Uterus (tissue), 4 donors: ENCODE measurements around the gene HCAR1. TPM values are rescaled to one million over a fixed set of nuclear protein-coding genes. Genes with fewer than 3 reads are reported as not detected.

Source experiments
- DNase-seq, 2 donors: peaks; one replicate each; pipeline ENCODE4 v3.0.0-alpha.2; 2019 to 2020
- H3K27ac ChIP-seq, 2 donors: fragments of 200-600 bp; sonication (generic); 1 replicate in 1 of 2; 2 replicates in 1 of 2; pipeline ENCODE4 v1.5.1; 2016 to 2018
- H3K27me3 ChIP-seq, 2 donors: fragments of 200-600 bp; sonication (generic); one replicate each; pipeline ENCODE4 v1.5.1; 2018 to 2019; ENCODE audit warnings: control low read depth in 1 of 2
- H3K36me3 ChIP-seq, 2 donors: fragments of 200-600 bp; sonication (generic); one replicate each; pipeline ENCODE4 v1.5.1; 2019; ENCODE audit warnings: control low read depth in 1 of 2
- H3K4me1 ChIP-seq, 2 donors: fragments of 200-600 bp; sonication (generic); one replicate each; pipeline ENCODE4 v1.5.1; 2018 to 2019; ENCODE audit warnings: control low read depth in 1 of 2
- H3K4me3 ChIP-seq, 2 donors: fragments of 200-600 bp; sonication (generic); 1 replicate in 1 of 2; 2 replicates in 1 of 2; pipeline ENCODE4 v1.5.1; 2018 to 2019; ENCODE audit warnings: mild to moderate bottlenecking in 1 of 2
- H3K9me3 ChIP-seq, 2 donors: fragments of 200-600 bp; sonication (generic); one replicate each; pipeline ENCODE4 v1.5.1; 2019; ENCODE audit warnings: control low read depth in 1 of 2
- POLR2A ChIP-seq, 2 donors: fragments of 450-650 bp; IDR thresholded peaks; one replicate each; pipeline ENCODE4 v1.6.1; 2016; ENCODE audit warnings: antibody characterized with exemption in 2 of 2, mild to moderate bottlenecking in 1 of 2, moderate library complexity in 1 of 2
- intact Hi-C: fragments of 100-400 bp; cut with DNase I; formaldehyde crosslinking; loops from one replicate; pipeline ENCODE4 v1.15.1; 2023; ENCODE audit warnings: low total_unique reads
- total RNA-seq, 4 donors: library from RNA; depleted of rRNA in 3 of 4; stranded (reverse); fragments of >200 nt in 3 of 4; gene quantifications; one replicate each; pipeline versions ENCODE4 v1.1.0 to v1.2.4, GENCODE V29; 2014 to 2023
- TF ChIP-seq, protein P1 (sequence below), 4 experiments: fragments of 200-600 bp in 2 of 4; fragments of 450-650 bp in 2 of 4; sonication (generic) in 2 of 4; IDR thresholded peaks; one replicate each; pipeline ENCODE4 v1.5.1; 2016 to 2019; ENCODE audit warnings: antibody characterized with exemption in 4 of 4, mild to moderate bottlenecking in 2 of 4, moderate library complexity in 1 of 4
- donor health status: DM: yes; HTN: yes; CAD: no.

HCAR1 gene
- total RNA-seq, 4 donors from 2014 or later, result 0.18 to 3.3 TPM; not detected in 2

DNA sequence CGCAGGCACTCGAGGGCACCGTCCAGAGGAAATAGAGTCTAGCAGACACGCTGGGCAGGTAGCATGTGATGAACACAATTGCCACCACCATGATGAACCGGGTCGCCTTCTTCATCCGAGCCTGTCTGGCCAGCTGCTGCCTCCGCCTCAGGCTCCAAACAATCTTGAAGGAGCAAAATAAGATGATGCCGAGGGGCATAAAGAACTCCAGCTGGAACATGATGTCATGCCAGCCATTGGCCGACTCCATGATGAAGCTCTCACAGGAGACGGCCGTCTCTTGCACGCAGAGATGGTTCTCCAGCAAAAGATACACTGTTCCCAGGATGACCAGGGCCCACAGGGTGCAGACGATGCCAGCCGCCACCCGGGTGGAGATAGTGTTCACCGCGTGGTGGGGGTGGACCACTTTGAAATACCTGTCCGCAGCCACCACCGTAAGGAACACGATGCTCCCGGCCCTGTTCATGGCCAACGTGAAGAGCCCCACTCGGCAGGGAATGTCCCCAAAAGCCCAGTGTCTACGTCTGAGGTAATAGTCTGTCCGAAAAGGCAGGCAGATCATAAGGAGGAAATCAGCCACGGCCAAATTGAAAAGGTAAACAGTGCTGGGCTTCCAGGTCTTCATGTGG is 945 bp downstream of the HCAR1 start:
- Histone ChIP-seq H3K27me3 (no peaks in the 10 kb centered on the region), H3K4me3 (no peak overlapping the region), H3K4me1 (no peaks in the 10 kb centered on the region), H3K36me3 (no peaks in the 10 kb centered on the region), H3K9me3 (no peaks in the 10 kb centered on the region), H3K27ac (no peak overlapping the region)
- DNase-seq, result no peak
- intact Hi-C loops, result no loop called here
- TF ChIP-seq POLR2A (IDR thresholded peaks at IDR 0.05), result no peak
- TF ChIP-seq, protein P1, sequence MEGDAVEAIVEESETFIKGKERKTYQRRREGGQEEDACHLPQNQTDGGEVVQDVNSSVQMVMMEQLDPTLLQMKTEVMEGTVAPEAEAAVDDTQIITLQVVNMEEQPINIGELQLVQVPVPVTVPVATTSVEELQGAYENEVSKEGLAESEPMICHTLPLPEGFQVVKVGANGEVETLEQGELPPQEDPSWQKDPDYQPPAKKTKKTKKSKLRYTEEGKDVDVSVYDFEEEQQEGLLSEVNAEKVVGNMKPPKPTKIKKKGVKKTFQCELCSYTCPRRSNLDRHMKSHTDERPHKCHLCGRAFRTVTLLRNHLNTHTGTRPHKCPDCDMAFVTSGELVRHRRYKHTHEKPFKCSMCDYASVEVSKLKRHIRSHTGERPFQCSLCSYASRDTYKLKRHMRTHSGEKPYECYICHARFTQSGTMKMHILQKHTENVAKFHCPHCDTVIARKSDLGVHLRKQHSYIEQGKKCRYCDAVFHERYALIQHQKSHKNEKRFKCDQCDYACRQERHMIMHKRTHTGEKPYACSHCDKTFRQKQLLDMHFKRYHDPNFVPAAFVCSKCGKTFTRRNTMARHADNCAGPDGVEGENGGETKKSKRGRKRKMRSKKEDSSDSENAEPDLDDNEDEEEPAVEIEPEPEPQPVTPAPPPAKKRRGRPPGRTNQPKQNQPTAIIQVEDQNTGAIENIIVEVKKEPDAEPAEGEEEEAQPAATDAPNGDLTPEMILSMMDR (IDR thresholded peaks at IDR 0.05), result no peak

DNA sequence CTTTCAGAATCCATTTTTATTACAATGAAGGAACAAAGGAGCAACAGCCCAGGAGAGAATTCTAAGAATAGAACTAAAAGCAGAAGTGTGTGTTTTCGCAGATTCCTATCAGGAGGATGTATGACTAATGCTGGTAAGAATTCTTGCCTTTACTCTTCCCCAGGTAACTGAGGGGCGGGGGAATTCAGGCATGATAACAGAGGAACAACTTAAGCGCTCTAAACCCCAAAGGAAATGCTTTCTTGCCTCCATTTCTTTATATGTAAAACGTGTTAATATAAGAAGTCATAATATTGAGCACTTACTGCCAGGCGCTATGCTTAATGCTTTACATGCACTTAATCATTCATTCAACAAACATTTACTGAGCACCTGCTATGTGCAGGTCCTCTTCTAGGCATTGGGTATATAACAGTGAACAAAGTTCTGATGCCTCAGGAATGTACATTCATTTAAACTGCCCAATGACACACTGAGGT is 4.5 kb downstream of the HCAR1 start:
- Histone ChIP-seq H3K4me1 (no peaks in the 10 kb centered on the region), H3K27ac (no peak overlapping the region), H3K36me3 (no peaks in the 10 kb centered on the region), H3K4me3 (no peak overlapping the region), H3K27me3 (no peaks in the 10 kb centered on the region), H3K9me3 (no peaks in the 10 kb centered on the region)
- intact Hi-C loops, result no loop called here
- TF ChIP-seq, protein P1 (IDR thresholded peaks at IDR 0.05), result no peak
- no peak for TF ChIP-seq POLR2A (IDR thresholded peaks at IDR 0.05)
- DNase-seq, result no peak

DNA sequence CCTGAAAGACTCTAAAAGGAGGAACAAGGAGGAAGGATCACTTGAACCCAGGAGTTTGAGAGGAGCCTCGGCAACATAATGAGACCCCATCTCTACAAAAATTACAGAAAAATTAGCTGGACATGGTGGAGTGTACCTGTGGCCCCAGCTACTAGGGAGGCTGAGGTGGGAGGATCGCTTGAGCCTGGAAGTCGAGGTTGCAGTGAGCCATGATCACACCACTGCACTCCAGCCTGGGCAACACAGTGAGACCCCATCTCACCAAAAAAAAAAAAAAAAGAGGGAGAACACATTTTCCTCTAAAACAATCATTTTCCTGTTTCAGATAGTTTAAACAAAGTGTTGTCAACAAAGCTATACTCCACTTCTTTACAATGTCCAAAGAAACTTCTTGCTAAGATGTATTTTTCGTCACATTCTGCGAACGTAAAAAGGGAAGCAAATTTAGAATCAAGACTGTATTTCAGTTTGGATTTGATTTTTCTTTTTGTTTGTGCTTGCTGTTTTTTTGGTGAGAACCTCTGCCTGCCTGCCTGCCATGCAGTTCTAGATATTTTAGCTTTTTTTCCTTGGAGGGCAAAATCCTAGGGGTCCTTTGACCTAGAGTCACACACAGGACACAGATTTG is 5.1 kb downstream of the HCAR1 start:
- Histone ChIP-seq H3K27ac (no peak overlapping the region), H3K4me1 (no peaks in the 10 kb centered on the region), H3K9me3 (no peaks in the 10 kb centered on the region), H3K27me3 (no peaks in the 10 kb centered on the region), H3K36me3 (no peaks in the 10 kb centered on the region), H3K4me3 (no peak overlapping the region)
- TF ChIP-seq, protein P1 (IDR thresholded peaks at IDR 0.05), result no peak
- intact Hi-C loops, result no loop called here
- no peak for DNase-seq

DNA sequence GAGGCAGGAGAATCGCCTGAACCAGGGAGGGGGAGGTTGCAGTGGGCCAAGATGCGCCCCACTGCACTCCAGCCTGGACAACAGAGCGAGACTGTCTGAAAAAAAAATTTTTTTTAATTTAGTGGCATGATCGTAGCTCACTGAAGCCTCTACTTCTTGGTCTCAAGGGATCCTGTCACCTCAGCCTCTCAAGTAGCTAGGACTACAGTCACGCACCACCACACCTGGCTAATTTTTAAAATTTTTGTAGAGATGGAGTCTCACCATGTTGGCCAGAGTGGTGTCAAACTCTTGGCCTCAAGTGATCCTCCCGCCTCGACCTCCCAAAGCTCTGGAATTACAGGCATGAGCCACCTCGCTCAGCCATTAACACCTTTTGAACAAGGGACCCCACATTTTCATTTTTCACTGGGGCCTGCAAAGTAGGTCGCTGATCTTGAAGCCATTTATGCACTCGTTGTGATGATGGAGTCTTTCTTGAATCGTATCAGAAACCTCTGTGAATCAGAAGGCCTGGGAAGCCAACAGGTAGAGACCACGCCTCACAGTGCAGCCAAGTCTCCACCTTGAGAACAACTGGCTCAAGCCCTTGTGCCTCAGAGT is 5.9 kb downstream of the HCAR1 start:
- H3K4me1 ChIP-seq, result no peaks in the 10 kb centered on the region
- no peak for TF ChIP-seq POLR2A (IDR thresholded peaks at IDR 0.05)
- TF ChIP-seq, protein P1 (IDR thresholded peaks at IDR 0.05), result no peak
- DNase-seq, result no peak

DNA sequence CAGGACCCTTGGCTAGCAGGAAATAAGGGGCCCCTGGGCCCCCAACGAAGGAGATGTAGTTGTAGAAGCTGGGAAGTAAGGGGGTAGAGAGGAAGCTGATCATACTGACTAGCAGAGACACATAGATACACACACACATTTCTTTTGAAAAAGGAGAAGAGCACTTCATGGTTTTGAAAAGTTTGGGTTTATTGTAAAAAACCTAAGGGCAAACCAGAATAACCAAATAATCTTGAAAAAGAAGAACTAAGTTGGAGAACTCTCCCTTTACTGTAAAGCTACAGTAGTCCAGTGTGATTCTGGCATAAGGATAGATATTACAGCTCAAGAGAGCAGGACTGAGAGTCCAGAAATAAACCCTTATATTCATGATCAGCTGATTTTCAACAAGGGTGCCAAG is 8.3 kb downstream of the HCAR1 start:
- no peak for TF ChIP-seq POLR2A (IDR thresholded peaks at IDR 0.05)
- TF ChIP-seq, protein P1 (IDR thresholded peaks at IDR 0.05), result no peak
- no peaks in the 10 kb centered on the region for H3K4me1 ChIP-seq
- no peak for DNase-seq
- no peak overlapping the region for H3K27ac ChIP-seq
- H3K27me3 ChIP-seq, result no peaks in the 10 kb centered on the region
- intact Hi-C loops, result no loop called here
- no peaks in the 10 kb centered on the region for H3K36me3 ChIP-seq
- no peak overlapping the region for H3K4me3 ChIP-seq
- no peaks in the 10 kb centered on the region for H3K9me3 ChIP-seq

More for the DNA sequence above, 5.9 kb downstream of the HCAR1 start:
- no peak overlapping the region for H3K27ac ChIP-seq
- H3K27me3 ChIP-seq, result no peaks in the 10 kb centered on the region
- H3K36me3 ChIP-seq, result no peaks in the 10 kb centered on the region
- intact Hi-C loops, result no loop called here
- no peaks in the 10 kb centered on the region for H3K9me3 ChIP-seq
- no peak overlapping the region for H3K4me3 ChIP-seq
